ENCODE results near the gene TFCP2L1. TPM values are rescaled to one million over a fixed set of nuclear protein-coding genes. Genes with fewer than 3 reads are reported as not detected.

TFCP2L1 gene
- polyA plus RNA-seq, 3 donors = 0.03 to 0.24 TPM; not detected in 1

DNA sequence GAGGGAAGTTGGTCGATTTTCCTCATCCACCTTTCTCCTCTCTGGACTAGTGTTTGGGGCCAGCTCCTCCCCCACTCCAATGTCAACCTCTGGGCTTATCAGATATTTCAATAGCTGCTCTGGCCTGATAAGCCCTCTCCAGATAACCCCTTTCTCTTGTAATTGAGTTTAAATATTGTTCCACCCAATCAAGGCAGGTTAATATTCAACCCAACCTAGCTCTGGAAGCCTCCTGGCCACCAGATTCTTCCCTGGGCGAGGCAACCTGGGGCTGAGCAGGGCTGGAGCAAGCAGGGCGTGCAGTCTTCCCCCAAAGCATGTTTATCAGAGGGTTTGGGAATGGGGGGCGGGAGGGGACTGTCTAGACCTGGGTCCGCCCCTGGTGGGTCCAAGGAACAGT, 73.8 kb downstream of the TFCP2L1 start:
- DNase-seq = no peak
- H3K4me2 ChIP-seq (replicated peaks; ENCODE audit: extremely low read depth, low read length, poor library complexity, severe bottlenecking) = no peak overlapping the region
- no peaks in the 10 kb centered on the region for H3K9me3 ChIP-seq (replicated peaks in 1 of 2; ENCODE audit: control insufficient read depth in 1 of 2, insufficient read depth in 1 of 2, low read length in 2 of 2)
- no peak overlapping the region for H3K9ac ChIP-seq (ENCODE audit: insufficient read depth, low read length, poor library complexity, severe bottlenecking)
- Mint-ChIP-seq H3K27ac (no peak overlapping the region), H3K4me1 (no peaks in the 10 kb centered on the region), H3K9me3 (peaks cover 0 to 3% (median 0%) of the 10 kb centered on the region in 7 donors), H3K36me3 (no peaks in the 10 kb centered on the region), H3K4me3 (no peak overlapping the region), H3K27me3 (ENCODE audit: low read depth in 3 of 3) (peaks cover 1 to 4% (median 4%) of the 10 kb centered on the region in 3 donors)
- intact Hi-C loops (cut with micrococcal nuclease) = no loop called here
- no peak overlapping the region for H3K27ac ChIP-seq (ENCODE audit: low read depth in 1 of 2, low read length in 2 of 2)
- H3K4me1 ChIP-seq (ENCODE audit: control insufficient read depth in 1 of 2, insufficient read depth in 2 of 2, low read length in 2 of 2) = no peaks in the 10 kb centered on the region
- no peaks in the 10 kb centered on the region for H3K79me2 ChIP-seq (ENCODE audit: insufficient read depth, low read length)
- H3K36me3 ChIP-seq (replicated peaks in 1 of 2; ENCODE audit: control insufficient read depth in 1 of 2, insufficient read depth in 2 of 2, low read length in 2 of 2) = no peaks in the 10 kb centered on the region
- no peak overlapping the region for H3K4me3 ChIP-seq (replicated peaks in 1 of 3; ENCODE audit: low read depth in 2 of 3, low read length in 3 of 3)
- H4K20me1 ChIP-seq (ENCODE audit: insufficient read depth, low read length) = no peaks in the 10 kb centered on the region
- WGBS (ENCODE audit: insufficient coverage) = 96% methylated on average over 4 of the region's 5 CpGs
- no peak overlapping the region for H2AFZ ChIP-seq (ENCODE audit: insufficient read depth, low read depth, low read length, poor library complexity, severe bottlenecking)
- no peaks in the 10 kb centered on the region for H3K27me3 ChIP-seq (ENCODE audit: control insufficient read depth in 2 of 2, insufficient read depth in 2 of 2, low read length in 2 of 2)
- TF ChIP-seq, protein P1, sequence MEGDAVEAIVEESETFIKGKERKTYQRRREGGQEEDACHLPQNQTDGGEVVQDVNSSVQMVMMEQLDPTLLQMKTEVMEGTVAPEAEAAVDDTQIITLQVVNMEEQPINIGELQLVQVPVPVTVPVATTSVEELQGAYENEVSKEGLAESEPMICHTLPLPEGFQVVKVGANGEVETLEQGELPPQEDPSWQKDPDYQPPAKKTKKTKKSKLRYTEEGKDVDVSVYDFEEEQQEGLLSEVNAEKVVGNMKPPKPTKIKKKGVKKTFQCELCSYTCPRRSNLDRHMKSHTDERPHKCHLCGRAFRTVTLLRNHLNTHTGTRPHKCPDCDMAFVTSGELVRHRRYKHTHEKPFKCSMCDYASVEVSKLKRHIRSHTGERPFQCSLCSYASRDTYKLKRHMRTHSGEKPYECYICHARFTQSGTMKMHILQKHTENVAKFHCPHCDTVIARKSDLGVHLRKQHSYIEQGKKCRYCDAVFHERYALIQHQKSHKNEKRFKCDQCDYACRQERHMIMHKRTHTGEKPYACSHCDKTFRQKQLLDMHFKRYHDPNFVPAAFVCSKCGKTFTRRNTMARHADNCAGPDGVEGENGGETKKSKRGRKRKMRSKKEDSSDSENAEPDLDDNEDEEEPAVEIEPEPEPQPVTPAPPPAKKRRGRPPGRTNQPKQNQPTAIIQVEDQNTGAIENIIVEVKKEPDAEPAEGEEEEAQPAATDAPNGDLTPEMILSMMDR (IDR thresholded peaks at IDR 0.05) = no peak

- no peaks in the 10 kb centered on the region for H3K9me3 ChIP-seq (replicated peaks in 1 of 2; ENCODE audit: control insufficient read depth in 1 of 2, insufficient read depth in 1 of 2, low read length in 2 of 2)
- no peaks in the 10 kb centered on the region for H3K4me1 ChIP-seq (ENCODE audit: control insufficient read depth in 1 of 2, insufficient read depth in 2 of 2, low read length in 2 of 2)
- no peak overlapping the region for H3K27ac ChIP-seq (ENCODE audit: low read depth in 1 of 2, low read length in 2 of 2)
- Mint-ChIP-seq H3K27ac (peak overlapping the region in 1 of 7 donors; percentile 41), H3K36me3 (no peaks in the 10 kb centered on the region), H3K27me3 (ENCODE audit: low read depth in 3 of 3) (peaks cover 1 to 5% (median 4%) of the 10 kb centered on the region in 3 donors), H3K4me3 (no peak overlapping the region), H3K9me3 (peaks cover 0 to 3% (median 0%) of the 10 kb centered on the region in 7 donors), H3K4me1 (no peaks in the 10 kb centered on the region)
- no peaks in the 10 kb centered on the region for H3K27me3 ChIP-seq (ENCODE audit: control insufficient read depth in 2 of 2, insufficient read depth in 2 of 2, low read length in 2 of 2)
- H3K79me2 ChIP-seq (ENCODE audit: insufficient read depth, low read length) = no peaks in the 10 kb centered on the region
- intact Hi-C loops (cut with micrococcal nuclease) = no loop called here
- no peaks in the 10 kb centered on the region for H3K36me3 ChIP-seq (replicated peaks in 1 of 2; ENCODE audit: control insufficient read depth in 1 of 2, insufficient read depth in 2 of 2, low read length in 2 of 2)
- DNase-seq = no peak
- 94% methylated on average over 8 of the region's 8 CpGs for WGBS (ENCODE audit: insufficient coverage)
- TF ChIP-seq, protein P1 (IDR thresholded peaks at IDR 0.05) = no peak
- no peak overlapping the region for H3K9ac ChIP-seq (ENCODE audit: insufficient read depth, low read length, poor library complexity, severe bottlenecking)
- H2AFZ ChIP-seq (ENCODE audit: insufficient read depth, low read depth, low read length, poor library complexity, severe bottlenecking) = no peak overlapping the region
- H4K20me1 ChIP-seq (ENCODE audit: insufficient read depth, low read length) = no peaks in the 10 kb centered on the region
- no peak overlapping the region for H3K4me3 ChIP-seq (replicated peaks in 1 of 3; ENCODE audit: low read depth in 2 of 3, low read length in 3 of 3)
- H3K4me2 ChIP-seq (replicated peaks; ENCODE audit: extremely low read depth, low read length, poor library complexity, severe bottlenecking) = no peak overlapping the region
Measured at GRCh38 chr2:121210691-121211090, 74.3 kb downstream of the TFCP2L1 start.

All from CD14-positive monocyte (primary cell).